ENCODE measurements around the gene SEMA3B.

DNA sequence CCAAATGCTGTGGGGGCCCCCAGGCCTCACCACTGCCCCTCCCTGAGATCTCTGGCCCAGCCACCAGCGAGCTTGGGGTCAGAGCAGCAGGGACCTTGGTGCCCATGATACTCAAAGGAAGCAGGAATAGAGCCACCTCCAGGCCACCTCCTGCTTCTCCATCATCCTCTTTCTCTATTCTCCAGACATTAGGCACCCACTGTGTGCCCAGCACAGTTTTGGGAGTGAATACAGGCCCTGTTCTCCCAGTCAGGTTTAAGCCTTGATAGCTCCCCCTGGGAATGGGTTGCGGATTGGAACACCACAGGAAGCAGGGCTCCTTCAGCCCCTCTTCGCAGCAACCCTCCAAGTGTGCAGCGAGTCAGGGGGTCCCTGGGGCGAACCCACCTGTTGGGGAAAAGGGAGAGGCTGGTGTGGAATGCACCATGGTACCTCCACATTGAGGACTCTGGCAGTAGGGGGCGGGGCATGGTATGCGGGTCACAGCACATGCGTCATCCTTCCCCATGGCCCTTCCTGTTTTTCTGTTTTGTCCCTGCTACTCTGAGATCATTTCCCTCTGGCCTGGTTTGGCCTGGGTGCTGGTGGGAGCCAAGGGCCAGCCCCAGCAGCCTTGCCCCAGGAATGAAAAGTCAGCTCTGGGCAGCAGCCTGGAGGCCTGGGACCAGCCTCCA lies 14.2 kb upstream of the SEMA3B start:
- TF ChIP-seq ZBTB44 (tag by site-specific recombination; IDR thresholded peaks at IDR 0.05) (no peak), ZNF404 (tag by site-specific recombination; IDR thresholded peaks at IDR 0.05) (no peak), RBAK (tag by site-specific recombination; IDR thresholded peaks at IDR 0.05) (no peak), ZNF629 (tag by site-specific recombination; IDR thresholded peaks at IDR 0.05) (no peak), PATZ1 (tag by site-specific recombination; IDR thresholded peaks at IDR 0.05) (no peak)
